Left hindlimb (tissue), 1 donor: ENCODE results near the gene S1PR4.
"Not testable (repeated sequence)": the region's sequence is repeated elsewhere in the genome, so short reads cannot be mapped to it uniquely, and the experiment has no call there.

ENCODE experiments used
- DNase-seq: peaks from one replicate; pipeline ENCODE4 v3.0.0-alpha.2; 2018

Gene S1PR4

GRCh38 chr19:3183721-3184641, 5.4 kb downstream of the S1PR4 start:
- DNase-seq = no peak

DNA sequence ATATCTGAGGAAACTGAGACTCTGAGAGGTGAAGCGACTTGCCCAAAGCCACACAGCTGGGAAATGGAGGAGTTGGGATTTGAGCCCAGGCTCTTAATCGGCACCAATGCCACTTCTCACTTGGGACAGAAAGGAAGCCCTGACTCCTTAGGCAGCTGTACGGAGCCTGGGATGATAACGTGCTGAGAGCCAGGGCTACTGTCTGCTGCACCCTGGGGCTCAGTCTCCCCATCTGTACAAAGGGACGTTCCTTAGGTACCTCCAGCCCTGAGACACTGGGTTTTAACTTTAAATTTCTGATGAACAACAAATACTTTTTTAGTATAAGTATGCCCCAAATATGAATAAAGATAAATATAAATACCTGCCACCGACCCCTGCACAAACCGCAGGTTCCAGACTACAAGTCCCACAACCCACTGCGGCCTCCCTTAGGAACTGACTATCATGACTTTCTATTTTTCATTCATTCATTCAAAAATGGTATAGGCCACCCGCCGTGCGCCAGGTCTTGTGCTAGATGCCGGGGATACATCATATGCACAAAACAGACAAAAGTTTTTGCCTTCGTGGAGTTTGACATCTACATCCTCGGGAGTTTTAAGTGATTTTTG, 6.4 kb downstream of the S1PR4 start:
- no peak for DNase-seq

- peak; percentile 97 for DNase-seq
Measured at GRCh38 chr19:3185461-3186159, 7.0 kb downstream of the S1PR4 start, which contains the start of gene NCLN. Gene NCLN, plus strand, starts transcription at chr19:3185930. Its CDS starts 101 bp downstream, at chr19:3186031.

DNA sequence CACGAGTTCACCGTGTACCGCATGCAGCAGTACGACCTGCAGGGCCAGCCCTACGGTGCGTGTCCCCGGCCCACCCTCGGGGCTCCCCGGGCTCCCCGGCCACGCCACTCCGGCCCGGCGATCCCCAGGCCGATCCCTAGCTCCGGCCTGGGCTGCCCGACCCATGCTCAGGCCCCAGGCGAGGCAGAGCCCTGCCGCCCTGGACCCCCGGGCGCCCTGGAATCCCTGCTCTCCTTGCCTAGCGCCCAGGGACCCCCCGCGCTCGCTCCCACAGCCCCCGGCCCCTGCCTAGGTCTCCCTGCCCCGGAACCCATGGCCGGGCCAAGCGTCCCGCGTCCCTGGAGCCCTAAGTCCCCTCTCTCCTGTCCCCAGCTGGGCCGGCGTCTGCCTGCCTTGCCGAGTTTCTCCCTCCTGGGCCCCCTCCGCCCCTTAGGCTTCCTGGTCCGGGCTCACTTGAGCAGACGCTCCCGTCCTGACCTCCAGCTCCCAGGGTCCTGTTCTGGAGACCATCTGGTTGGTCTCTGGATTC, 7.7 kb downstream of the S1PR4 start:
- no peak for DNase-seq

- DNase-seq = no peak
Measured at GRCh38 chr19:3186891-3187661, 8.5 kb downstream of the S1PR4 start.

DNA sequence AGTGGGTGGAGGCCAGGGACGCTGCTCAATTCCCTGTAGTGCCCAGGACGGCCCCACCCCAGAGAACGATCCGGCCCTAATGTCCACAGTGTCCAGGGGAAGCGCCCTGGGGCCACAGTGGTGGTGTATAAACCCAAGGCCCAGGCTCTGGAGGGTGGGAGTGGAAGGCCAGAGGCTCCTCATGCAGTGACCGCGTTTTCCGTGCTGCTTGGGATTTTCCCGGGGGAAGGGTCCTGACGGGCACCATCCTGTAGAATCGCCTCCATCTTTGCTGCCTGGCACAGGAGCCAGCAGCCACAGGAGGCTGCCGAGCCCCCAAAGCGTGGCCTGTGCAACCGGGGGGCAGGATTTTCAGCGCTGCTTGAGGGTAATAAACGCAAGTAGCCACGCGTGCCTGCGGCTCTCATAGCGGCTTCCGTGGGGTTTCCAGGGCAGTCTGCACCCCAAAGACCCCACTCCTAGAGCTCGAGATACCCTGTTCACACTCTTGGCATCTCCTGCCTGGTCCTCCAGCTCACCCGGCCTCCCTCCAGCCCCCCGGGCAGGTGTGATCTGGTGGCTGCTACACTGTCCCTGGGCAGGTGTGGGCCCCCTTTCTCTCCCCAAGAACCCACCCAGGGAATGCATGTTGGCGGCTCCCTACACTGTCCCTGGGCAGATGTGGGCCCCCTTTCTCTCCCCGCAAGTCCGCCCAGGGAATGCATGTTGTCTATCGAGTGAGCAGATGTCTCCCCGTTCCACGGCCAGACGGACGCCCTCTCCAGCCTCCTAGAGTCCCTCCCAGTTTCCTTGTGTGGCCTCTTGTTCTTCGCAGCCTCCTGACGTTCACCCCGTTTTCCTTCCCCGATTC, 9.3 kb downstream of the S1PR4 start:
- no peak for DNase-seq

DNA sequence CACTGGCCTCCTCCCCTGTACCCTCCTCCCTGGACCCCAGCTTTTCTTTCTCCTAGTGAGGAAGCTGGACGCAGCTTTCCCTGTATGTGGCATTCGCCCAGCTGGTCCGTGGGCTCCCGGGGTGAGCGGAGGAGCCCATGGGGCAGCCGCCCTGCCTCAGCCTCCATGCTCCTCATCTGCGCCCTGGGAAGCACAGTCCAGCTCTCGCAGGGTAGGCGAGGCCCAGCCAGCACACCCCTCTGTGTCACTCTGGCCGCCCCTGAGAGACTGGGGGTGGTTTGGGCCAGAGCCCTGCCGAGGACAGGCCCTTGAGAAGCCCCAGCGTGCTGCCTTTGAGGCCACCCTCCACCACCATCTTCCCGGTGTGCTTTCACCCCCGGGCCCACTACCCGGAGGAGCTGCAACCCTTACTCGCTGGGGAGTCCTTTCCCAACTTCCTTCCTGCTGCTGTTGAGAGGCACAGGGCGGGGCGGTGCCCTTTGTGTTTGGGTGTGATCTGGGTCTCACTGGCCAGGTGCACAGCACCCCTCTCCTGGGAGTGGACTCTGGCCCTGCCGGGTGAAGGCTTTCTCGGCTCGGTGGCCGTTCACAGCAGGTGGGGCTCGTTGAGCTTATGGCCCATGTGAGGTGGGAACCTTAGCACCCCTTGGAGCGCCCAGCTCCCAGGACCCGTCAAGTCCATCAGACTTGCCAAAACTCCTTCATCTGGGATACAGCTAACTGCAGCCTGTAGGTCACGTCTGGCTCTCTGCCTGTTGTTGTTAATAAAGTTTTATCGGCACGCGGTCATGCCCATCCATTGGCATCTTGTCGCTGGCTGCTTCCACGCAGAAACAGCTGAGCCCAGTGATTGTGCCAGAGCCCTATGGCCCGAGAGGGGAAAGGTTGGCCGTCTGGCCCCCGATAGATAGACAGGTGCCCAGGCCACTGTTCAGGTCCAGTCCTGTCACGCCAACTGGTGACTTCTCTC, 10.3 kb downstream of the S1PR4 start:
- DNase-seq = no peak

GRCh38 chr19:3189702-3190469, 11.3 kb downstream of the S1PR4 start:
- DNase-seq = no peak

DNA sequence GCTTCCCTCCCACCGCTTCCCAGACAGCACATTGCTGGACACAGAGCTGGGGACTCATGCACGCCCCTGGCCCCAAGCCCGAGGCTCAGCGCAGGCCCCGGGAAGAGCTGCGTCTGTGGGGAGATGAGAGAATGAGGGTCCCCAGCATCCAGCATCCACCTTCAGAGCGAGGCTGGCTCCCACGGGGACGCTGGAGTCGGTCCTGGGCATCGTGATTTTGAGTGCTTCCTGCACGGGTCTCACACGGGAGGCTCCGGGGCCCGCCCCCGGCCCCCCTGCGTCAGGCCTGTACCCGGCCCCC, 11.9 kb downstream of the S1PR4 start:
- DNase-seq = no peak

DNA sequence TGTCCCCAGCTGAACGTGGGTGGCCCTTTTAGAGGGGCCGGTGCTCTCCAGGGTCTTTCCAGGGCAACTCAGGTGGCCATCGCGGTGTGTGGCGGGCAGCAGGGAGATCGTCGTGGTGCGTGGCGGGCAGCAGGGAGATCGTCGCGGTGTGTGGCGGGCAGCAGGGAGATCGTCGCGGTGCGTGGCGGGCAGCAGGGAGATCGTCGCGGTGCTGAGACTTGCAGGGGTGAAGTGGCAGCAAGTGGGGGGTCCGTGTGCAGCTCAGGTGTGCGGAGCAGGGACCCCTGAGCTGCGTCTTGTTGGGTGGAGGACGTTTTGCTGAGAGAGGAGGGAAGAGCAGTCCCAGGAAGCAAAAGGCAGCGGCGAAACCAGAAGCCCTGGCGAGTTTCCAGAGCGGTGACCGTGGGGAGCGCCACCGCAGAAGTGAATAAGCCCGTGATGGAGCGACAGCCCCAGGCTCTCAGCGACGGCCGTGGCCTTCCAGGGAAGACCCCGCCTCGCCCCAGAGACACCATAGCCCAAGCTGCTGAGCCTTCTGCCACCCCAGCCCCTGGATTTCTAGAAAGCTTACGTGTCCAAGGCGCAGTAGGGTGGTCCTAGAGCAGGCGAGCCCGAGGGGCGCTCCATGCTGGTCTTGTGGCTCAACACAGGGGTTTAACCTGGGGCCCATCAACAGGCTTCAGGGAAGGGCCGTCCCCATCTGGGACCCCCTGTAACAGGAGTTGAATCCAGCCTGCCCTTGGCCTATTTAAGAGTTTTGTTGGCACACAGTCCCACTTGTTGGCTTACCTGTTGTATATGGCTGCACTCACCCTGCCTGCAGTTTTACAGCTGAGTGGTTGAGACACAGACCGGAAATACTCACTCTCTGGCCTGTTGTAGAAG, 12.6 kb downstream of the S1PR4 start:
- DNase-seq = no peak

DNA sequence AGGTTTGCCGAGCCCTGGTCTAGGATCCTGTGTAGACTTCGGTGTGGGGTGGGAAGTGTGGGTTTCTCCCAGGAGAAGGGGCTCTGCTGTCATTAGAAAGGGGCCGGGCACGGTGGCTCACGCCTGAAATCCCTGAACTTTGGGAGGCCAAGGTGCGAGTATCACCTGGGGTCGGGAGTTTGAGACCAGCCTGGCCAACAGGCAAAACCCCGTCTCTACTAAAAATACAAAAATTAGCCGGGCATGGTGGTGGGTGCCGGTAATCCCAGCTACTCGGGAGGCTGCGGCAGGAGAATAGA, 13.2 kb downstream of the S1PR4 start:
- not testable (repeated sequence) for DNase-seq

DNA sequence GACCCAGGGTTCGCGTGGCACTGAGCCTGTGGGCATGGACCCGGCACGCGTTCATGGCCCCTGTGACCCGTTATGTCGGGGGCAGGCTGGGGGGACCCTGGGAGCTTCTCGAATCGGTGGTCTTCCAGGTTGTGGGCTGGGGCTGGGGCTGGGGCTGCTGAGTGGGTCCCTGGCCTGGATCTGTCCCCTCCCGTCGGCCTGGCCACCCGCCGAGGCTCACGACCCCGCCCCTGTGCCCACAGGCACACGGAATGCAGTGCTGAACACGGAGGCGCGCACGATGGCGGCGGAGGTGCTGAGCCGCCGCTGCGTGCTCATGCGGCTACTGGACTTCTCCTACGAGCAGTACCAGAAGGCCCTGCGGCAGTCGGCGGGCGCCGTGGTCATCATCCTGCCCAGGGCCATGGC, 13.7 kb downstream of the S1PR4 start:
- no peak for DNase-seq

GRCh38 chr19:3192684-3193083, 14.1 kb downstream of the S1PR4 start:
- no peak for DNase-seq

GRCh38 chr19:3193256-3194105, 14.9 kb downstream of the S1PR4 start:
- no peak for DNase-seq

GRCh38 chr19:3194106-3195087, 15.8 kb downstream of the S1PR4 start:
- DNase-seq = no peak
